ENCODE measurements around the gene FABP7. TPM values are rescaled to one million over a fixed set of nuclear protein-coding genes. Genes with fewer than 3 reads are reported as not detected.

Gene FABP7
- total RNA-seq, 1 donor from 2014 or later, result 3.6 TPM

DNA sequence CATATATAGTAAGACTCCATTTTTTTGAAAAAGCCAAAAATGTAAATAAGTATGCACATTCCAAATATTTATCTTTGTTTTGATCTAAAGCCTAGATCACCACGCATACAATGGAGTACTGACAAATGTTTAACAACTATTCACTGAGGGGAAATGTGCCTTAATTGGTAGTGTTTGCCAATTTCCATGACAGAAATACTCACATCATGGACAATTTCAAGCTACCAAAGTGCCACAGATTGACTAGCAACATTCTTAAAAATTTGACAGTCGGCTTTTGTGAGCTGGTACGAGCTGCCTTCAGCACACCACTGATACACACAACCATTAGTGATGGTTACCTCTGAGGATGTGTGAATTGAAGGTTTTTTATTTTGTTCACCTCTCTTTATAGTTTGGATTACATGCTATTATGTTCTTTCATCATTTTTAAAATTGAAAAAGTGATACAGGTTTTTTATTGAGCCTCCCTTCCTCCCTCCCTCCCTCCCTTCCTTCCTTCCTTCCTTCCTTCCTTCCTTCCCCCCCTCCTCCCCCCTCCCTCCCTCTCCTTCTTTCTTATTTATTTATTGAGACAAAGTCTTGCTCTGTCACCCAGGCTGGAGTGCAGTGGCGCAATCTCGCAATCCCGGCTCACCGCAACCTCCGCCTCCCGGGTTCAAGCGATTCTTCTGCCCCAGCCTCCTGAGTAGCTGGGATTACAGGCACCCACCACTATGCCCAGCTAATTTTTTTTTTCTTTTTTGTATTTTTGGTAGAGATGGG, 28.8 kb downstream of the FABP7 start:
- no peak overlapping the region for H3K4me3 Mint-ChIP-seq (ENCODE audit: unreplicated experiment)
- TF ChIP-seq, protein P1, sequence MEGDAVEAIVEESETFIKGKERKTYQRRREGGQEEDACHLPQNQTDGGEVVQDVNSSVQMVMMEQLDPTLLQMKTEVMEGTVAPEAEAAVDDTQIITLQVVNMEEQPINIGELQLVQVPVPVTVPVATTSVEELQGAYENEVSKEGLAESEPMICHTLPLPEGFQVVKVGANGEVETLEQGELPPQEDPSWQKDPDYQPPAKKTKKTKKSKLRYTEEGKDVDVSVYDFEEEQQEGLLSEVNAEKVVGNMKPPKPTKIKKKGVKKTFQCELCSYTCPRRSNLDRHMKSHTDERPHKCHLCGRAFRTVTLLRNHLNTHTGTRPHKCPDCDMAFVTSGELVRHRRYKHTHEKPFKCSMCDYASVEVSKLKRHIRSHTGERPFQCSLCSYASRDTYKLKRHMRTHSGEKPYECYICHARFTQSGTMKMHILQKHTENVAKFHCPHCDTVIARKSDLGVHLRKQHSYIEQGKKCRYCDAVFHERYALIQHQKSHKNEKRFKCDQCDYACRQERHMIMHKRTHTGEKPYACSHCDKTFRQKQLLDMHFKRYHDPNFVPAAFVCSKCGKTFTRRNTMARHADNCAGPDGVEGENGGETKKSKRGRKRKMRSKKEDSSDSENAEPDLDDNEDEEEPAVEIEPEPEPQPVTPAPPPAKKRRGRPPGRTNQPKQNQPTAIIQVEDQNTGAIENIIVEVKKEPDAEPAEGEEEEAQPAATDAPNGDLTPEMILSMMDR (IDR thresholded peaks at IDR 0.05; ENCODE audit: unreplicated experiment), result no peak
- peaks cover 5% of the 10 kb centered on the region for H3K36me3 Mint-ChIP-seq (ENCODE audit: low read depth, unreplicated experiment)
- no peak for DNase-seq (ENCODE audit: low spot score)
- peaks cover under 1% of the 10 kb centered on the region for H3K27me3 Mint-ChIP-seq (ENCODE audit: unreplicated experiment)
- no peaks in the 10 kb centered on the region for H3K9me3 Mint-ChIP-seq (ENCODE audit: unreplicated experiment)
- no peaks in the 10 kb centered on the region for H3K4me1 Mint-ChIP-seq (ENCODE audit: unreplicated experiment)
- H3K27ac Mint-ChIP-seq (ENCODE audit: unreplicated experiment), result no peak overlapping the region

DNA sequence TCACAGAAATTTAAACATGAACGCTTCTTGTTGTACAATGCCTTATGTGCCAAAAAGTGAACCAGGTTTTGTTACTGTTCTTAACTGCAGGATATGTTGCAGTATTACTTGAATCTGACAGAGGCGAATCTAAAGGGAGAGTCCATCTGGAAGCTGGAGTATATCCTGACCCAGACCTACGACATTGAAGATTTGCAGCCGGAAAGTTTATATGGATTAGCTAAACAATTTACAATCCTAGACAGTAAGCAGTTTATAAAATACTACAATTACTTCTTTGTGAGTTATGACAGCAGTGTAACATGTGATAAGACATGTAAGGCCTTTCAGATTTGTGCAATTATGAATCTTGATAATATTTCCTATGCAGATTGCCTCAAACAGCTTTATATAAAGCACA, 29.5 kb downstream of the FABP7 start:
- no peak overlapping the region for H3K4me3 Mint-ChIP-seq (ENCODE audit: unreplicated experiment)
- no peaks in the 10 kb centered on the region for H3K4me1 Mint-ChIP-seq (ENCODE audit: unreplicated experiment)
- TF ChIP-seq, protein P1 (IDR thresholded peaks at IDR 0.05; ENCODE audit: unreplicated experiment), result no peak
- peaks cover 5% of the 10 kb centered on the region for H3K36me3 Mint-ChIP-seq (ENCODE audit: low read depth, unreplicated experiment)
- no peak for DNase-seq (ENCODE audit: low spot score)
- H3K27me3 Mint-ChIP-seq (ENCODE audit: unreplicated experiment), result peaks cover 2% of the 10 kb centered on the region
- no peaks in the 10 kb centered on the region for H3K9me3 Mint-ChIP-seq (ENCODE audit: unreplicated experiment)
- H3K27ac Mint-ChIP-seq (ENCODE audit: unreplicated experiment), result no peak overlapping the region

DNA sequence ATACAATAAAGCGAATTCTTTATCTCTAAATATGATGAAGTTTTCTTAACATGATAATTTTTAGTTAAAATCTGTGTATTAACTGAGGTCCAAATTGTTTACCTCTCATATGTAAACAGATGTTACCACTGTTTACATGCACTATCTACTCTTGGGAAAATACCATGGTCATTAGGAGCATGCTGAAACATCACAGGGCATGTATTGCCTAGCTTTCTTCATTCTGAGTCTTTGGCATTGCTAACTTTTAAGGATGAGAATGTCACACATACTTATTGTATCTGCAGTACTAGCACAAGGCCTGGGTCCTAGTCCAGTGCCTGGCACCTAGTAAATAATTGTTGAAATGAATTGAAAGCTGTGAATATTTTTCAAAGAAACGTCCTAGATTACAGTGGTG, 30.2 kb downstream of the FABP7 start:
- Mint-ChIP-seq H3K36me3 (ENCODE audit: low read depth, unreplicated experiment) (peaks cover 5% of the 10 kb centered on the region), H3K4me3 (ENCODE audit: unreplicated experiment) (no peak overlapping the region), H3K27me3 (ENCODE audit: unreplicated experiment) (peaks cover 2% of the 10 kb centered on the region), H3K4me1 (ENCODE audit: unreplicated experiment) (no peaks in the 10 kb centered on the region), H3K27ac (ENCODE audit: unreplicated experiment) (no peak overlapping the region), H3K9me3 (ENCODE audit: unreplicated experiment) (no peaks in the 10 kb centered on the region)
- DNase-seq (ENCODE audit: low spot score), result no peak
- TF ChIP-seq, protein P1 (IDR thresholded peaks at IDR 0.05; ENCODE audit: unreplicated experiment), result no peak

DNA sequence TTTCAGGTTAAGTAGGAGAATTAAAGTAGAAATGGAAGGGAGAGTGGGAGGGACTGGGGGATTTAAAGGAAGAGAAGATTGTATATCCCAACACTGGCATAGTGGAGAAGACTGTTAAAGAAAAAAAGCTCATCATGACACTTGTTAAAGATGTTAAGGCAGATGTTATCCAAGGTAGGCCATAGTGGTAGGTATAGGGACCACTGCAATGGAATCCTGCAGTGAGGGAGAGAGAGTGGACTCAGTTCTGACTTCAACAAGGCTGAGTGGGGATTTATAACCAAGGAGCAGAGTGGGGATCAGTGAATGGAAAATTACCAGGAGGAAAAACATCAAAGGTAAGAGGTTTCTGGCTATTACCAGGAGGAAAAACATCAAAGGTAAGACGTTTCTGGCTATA, 30.7 kb downstream of the FABP7 start:
- Mint-ChIP-seq H3K27ac (ENCODE audit: unreplicated experiment) (no peak overlapping the region), H3K27me3 (ENCODE audit: unreplicated experiment) (peaks cover 2% of the 10 kb centered on the region), H3K36me3 (ENCODE audit: low read depth, unreplicated experiment) (no peaks in the 10 kb centered on the region), H3K4me1 (ENCODE audit: unreplicated experiment) (no peaks in the 10 kb centered on the region), H3K4me3 (ENCODE audit: unreplicated experiment) (no peak overlapping the region), H3K9me3 (ENCODE audit: unreplicated experiment) (no peaks in the 10 kb centered on the region)
- TF ChIP-seq, protein P1 (IDR thresholded peaks at IDR 0.05; ENCODE audit: unreplicated experiment), result no peak
- DNase-seq (ENCODE audit: low spot score), result no peak

DNA sequence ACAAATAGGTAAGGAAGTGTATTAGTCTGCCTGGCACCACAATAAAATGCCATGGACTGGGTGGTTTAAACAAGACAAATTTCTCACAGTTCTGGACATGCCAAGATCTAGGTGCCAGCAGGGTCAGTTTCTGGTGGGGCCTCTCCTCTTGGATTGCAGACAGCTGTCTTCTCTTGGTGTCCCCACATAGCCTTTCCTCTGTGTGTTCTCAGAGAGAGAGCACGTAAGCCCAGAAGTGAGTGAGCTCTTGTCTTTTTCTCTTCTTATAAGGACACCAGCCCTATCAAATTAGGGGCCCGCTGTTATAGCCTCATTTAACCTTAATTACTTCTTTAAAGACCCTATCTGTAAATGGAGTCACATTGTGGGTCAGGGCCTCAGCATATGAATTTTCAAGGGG, 37.8 kb downstream of the FABP7 start:
- H3K9me3 Mint-ChIP-seq (ENCODE audit: unreplicated experiment), result no peaks in the 10 kb centered on the region
- H3K36me3 Mint-ChIP-seq (ENCODE audit: low read depth, unreplicated experiment), result no peaks in the 10 kb centered on the region
- TF ChIP-seq, protein P1 (IDR thresholded peaks at IDR 0.05; ENCODE audit: unreplicated experiment), result no peak
- no peak for DNase-seq (ENCODE audit: low spot score)
- H3K4me1 Mint-ChIP-seq (ENCODE audit: unreplicated experiment), result no peaks in the 10 kb centered on the region
- H3K27me3 Mint-ChIP-seq (ENCODE audit: unreplicated experiment), result peaks cover 2% of the 10 kb centered on the region
- H3K27ac Mint-ChIP-seq (ENCODE audit: unreplicated experiment), result no peak overlapping the region
- no peak overlapping the region for H3K4me3 Mint-ChIP-seq (ENCODE audit: unreplicated experiment)
